Fibroblast of lung (primary cell): ENCODE results near the gene IL2RG. TPM values are rescaled to one million over a fixed set of nuclear protein-coding genes. Genes with fewer than 3 reads are reported as not detected.
A peak's percentile ranks its signal among the peaks of the same experiment; 100 is the strongest.

Experiments used
- DNase-seq, 2 donors: peaks; one replicate each; pipeline versions ENCODE4 v3.0.0 to v3.0.0-alpha.2; 2010; ENCODE audit warnings: low read depth in 2 of 2
- H2AFZ ChIP-seq: 2 replicates; pipeline ENCODE4 v1.5.1; 2012; ENCODE audit warnings: low read length, control low read depth, inconsistent platforms
- H3K27ac ChIP-seq: 2 replicates; pipeline ENCODE4 v1.5.1; 2011; ENCODE audit warnings: low read length, control low read depth; ENCODE audit not compliant: insufficient read depth
- H3K27me3 ChIP-seq: 2 replicates; pipeline ENCODE4 v1.5.1; 2011; ENCODE audit warnings: mild to moderate bottlenecking, low read length; ENCODE audit not compliant: control insufficient read depth, insufficient read depth
- H3K36me3 ChIP-seq: 2 replicates; pipeline ENCODE4 v1.5.1; 2011; ENCODE audit warnings: low read length; ENCODE audit not compliant: control insufficient read depth, insufficient read depth
- H3K4me1 ChIP-seq: 2 replicates; pipeline ENCODE4 v1.5.1; 2011; ENCODE audit warnings: low read length; ENCODE audit not compliant: control insufficient read depth, insufficient read depth; ENCODE audit errors: extremely low read depth
- H3K4me2 ChIP-seq: 2 replicates; pipeline ENCODE4 v1.5.1; 2011; ENCODE audit warnings: low read length, control low read depth; ENCODE audit not compliant: insufficient read depth; ENCODE audit errors: extremely low read depth
- H3K4me3 ChIP-seq, 4 experiments: fragments of 200-600 bp in 1 of 4; sonication (generic) in 1 of 4; replicated peaks in 1 of 4; 2 replicates each; pipeline ENCODE4 v1.5.1; 2011 to 2016; ENCODE audit warnings: low read length in 4 of 4, low read depth in 3 of 4, mild to moderate bottlenecking in 3 of 4, control low read depth in 2 of 4, inconsistent platforms in 1 of 4, mixed read lengths in 1 of 4; ENCODE audit not compliant: insufficient read depth in 1 of 4; ENCODE audit errors: control extremely low read depth in 1 of 4
- H3K79me2 ChIP-seq: 2 replicates; pipeline ENCODE4 v1.5.1; 2012; ENCODE audit warnings: mild to moderate bottlenecking, low read length, inconsistent platforms; ENCODE audit not compliant: control insufficient read depth, insufficient read depth
- H3K9ac ChIP-seq: 2 replicates; pipeline ENCODE4 v1.5.1; 2011; ENCODE audit warnings: mild to moderate bottlenecking, low read length, control low read depth; ENCODE audit not compliant: insufficient read depth
- H3K9me3 ChIP-seq: 2 replicates; pipeline ENCODE4 v1.5.1; 2012; ENCODE audit warnings: low read depth, low read length; ENCODE audit not compliant: control insufficient read depth, insufficient read depth
- H4K20me1 ChIP-seq: 2 replicates; pipeline ENCODE4 v1.5.1; 2011; ENCODE audit warnings: low read length; ENCODE audit not compliant: control insufficient read depth, insufficient read depth; ENCODE audit errors: extremely low read depth
- CTCF ChIP-seq, 2 donors: IDR thresholded peaks in 1 of 2; conservative IDR thresholded peaks in 1 of 2; 1 replicate in 1 of 2; 2 replicates in 1 of 2; pipeline ENCODE4 v1.5.1; 2011 to 2012; ENCODE audit warnings: low read length in 2 of 2, control low read depth in 1 of 2, inconsistent platforms in 1 of 2, low read depth in 1 of 2, mild to moderate bottlenecking in 1 of 2
- EZH2 ChIP-seq: IDR thresholded peaks from 2 replicates; pipeline ENCODE4 v1.5.1; 2012; ENCODE audit warnings: low read length, control low read depth, mild to moderate bottlenecking; ENCODE audit errors: missing control alignments
- polyA plus RNA-seq, 2 donors: library from polyadenylated mRNA; depleted of rRNA in 1 of 2; stranded (reverse) in 1 of 2; unstranded in 1 of 2; fragments of >200 nt; gene quantifications; 2 replicates each; pipeline ENCODE4 v1.2.1, GENCODE V29; 2011 to 2012; ENCODE audit warnings: missing spikeins in 1 of 2
- total RNA-seq: library from RNA; depleted of rRNA; stranded (reverse); fragments of >200 nt; gene quantifications from 2 replicates; pipeline ENCODE4 v1.2.1, GENCODE V29; 2014

Gene IL2RG
- total and polyA plus RNA-seq, 2 donors (not counting 1 experiment from before 2014, with no cell fraction given), result not detected

- Histone ChIP-seq H3K79me2 (no peaks in the 10 kb centered on the region), H3K9me3 (no peaks in the 10 kb centered on the region), H3K36me3 (peaks cover 10% of the 10 kb centered on the region), H3K4me2 (no peak overlapping the region), H3K9ac (no peak overlapping the region), H4K20me1 (no peaks in the 10 kb centered on the region), H3K4me1 (peaks cover 2% of the 10 kb centered on the region), H3K27me3 (no peaks in the 10 kb centered on the region), H3K4me3 (no peak overlapping the region), H2AFZ (no peak overlapping the region), H3K27ac (no peak overlapping the region)
- TF ChIP-seq CTCF (conservative IDR thresholded peaks at IDR 0.05 in 1 of 2, IDR thresholded peaks at IDR 0.05 in 1 of 2; ENCODE audit: low read depth in 1 of 2, low read length in 2 of 2) (no peak), EZH2 (no peak)
- DNase-seq, result no peak
Measured at GRCh38 chrX:71131510-71131909, 20.1 kb upstream of the IL2RG start.

GRCh38 chrX:71128915-71129765 is 17.8 kb upstream of the IL2RG start:
- peak; percentile 42 to 54 for DNase-seq
- Histone ChIP-seq H3K4me1 (peaks cover 2% of the 10 kb centered on the region), H4K20me1 (no peaks in the 10 kb centered on the region), H3K4me2 (peak overlapping the region; percentile 35), H3K9me3 (no peaks in the 10 kb centered on the region), H3K27ac (peak overlapping the region; percentile 16), H2AFZ (no peak overlapping the region), H3K79me2 (no peaks in the 10 kb centered on the region), H3K4me3 (no peak overlapping the region), H3K9ac (no peak overlapping the region), H3K36me3 (peaks cover 8% of the 10 kb centered on the region), H3K27me3 (no peaks in the 10 kb centered on the region)
- TF ChIP-seq EZH2, result no peak
- TF ChIP-seq CTCF (conservative IDR thresholded peaks at IDR 0.05 in 1 of 2, IDR thresholded peaks at IDR 0.05 in 1 of 2; ENCODE audit: low read depth in 1 of 2, low read length in 2 of 2), result peak; percentile 70 to 78

- Histone ChIP-seq H3K79me2 (no peaks in the 10 kb centered on the region), H2AFZ (no peak overlapping the region), H3K4me2 (no peak overlapping the region), H3K4me1 (peaks cover 2% of the 10 kb centered on the region), H3K4me3 (no peak overlapping the region), H3K27me3 (no peaks in the 10 kb centered on the region), H3K36me3 (peaks cover 8% of the 10 kb centered on the region), H3K9me3 (no peaks in the 10 kb centered on the region), H4K20me1 (no peaks in the 10 kb centered on the region), H3K27ac (peak overlapping the region; percentile 16), H3K9ac (no peak overlapping the region)
- DNase-seq, result peak in 1 of 2 donors; percentile 25
- TF ChIP-seq EZH2 (no peak), CTCF (conservative IDR thresholded peaks at IDR 0.05 in 1 of 2, IDR thresholded peaks at IDR 0.05 in 1 of 2; ENCODE audit: low read depth in 1 of 2, low read length in 2 of 2) (no peak)
Measured at GRCh38 chrX:71128166-71128833, 16.9 kb upstream of the IL2RG start.
